NT2/D1 (cell line): ENCODE results near the gene STXBP6.

Experiments used
- DNase-seq: peaks from one replicate; pipeline ENCODE4 v3.0.0-alpha.2; 2011; ENCODE audit warnings: low read depth, low spot score
- H3K27me3 ChIP-seq: 2 replicates; pipeline ENCODE4 v1.6.0; 2011; ENCODE audit warnings: mild to moderate bottlenecking; ENCODE audit not compliant: insufficient read length, insufficient read depth
- H3K36me3 ChIP-seq: 2 replicates; pipeline ENCODE4 v1.6.1; 2011; ENCODE audit warnings: mild to moderate bottlenecking, low read length, mixed read lengths; ENCODE audit not compliant: insufficient read depth, insufficient read length
- H3K4me1 ChIP-seq: 2 replicates; pipeline ENCODE4 v1.5.1; 2011; ENCODE audit not compliant: insufficient read depth, insufficient read length
- H3K4me3 ChIP-seq: 2 replicates; pipeline ENCODE4 v1.5.1; 2011; ENCODE audit warnings: low read depth; ENCODE audit not compliant: insufficient read length
- H3K9ac ChIP-seq: 2 replicates; pipeline ENCODE4 v1.6.0; 2011; ENCODE audit warnings: low read depth; ENCODE audit not compliant: insufficient read length
- H3K9me3 ChIP-seq: 2 replicates; pipeline ENCODE4 v1.5.1; 2011; ENCODE audit warnings: mild to moderate bottlenecking, low read length; ENCODE audit not compliant: insufficient read depth
- SUZ12 ChIP-seq: IDR thresholded peaks from 2 replicates; pipeline ENCODE4 v1.6.1; 2011; ENCODE audit not compliant: insufficient read length, insufficient read depth; ENCODE audit errors: extremely low read depth
- YY1 ChIP-seq: IDR thresholded peaks from 2 replicates; pipeline ENCODE4 v1.6.1; 2011; ENCODE audit not compliant: insufficient read length, insufficient read depth
- ZNF274 ChIP-seq: IDR thresholded peaks from 2 replicates; pipeline ENCODE4 v1.6.1; 2011; ENCODE audit warnings: mild to moderate bottlenecking, low read depth, low read length

Gene STXBP6

GRCh38 chr14:24817212-24818057 is 232.5 kb downstream of the STXBP6 start:
- Histone ChIP-seq H3K9me3 (no peaks in the 10 kb centered on the region), H3K36me3 (no peaks in the 10 kb centered on the region), H3K4me1 (no peaks in the 10 kb centered on the region), H3K9ac (no peak overlapping the region), H3K27me3 (no peaks in the 10 kb centered on the region), H3K4me3 (no peak overlapping the region)
- TF ChIP-seq YY1 (no peak), SUZ12 (no peak), ZNF274 (no peak)
- no peak for DNase-seq

GRCh38 chr14:24816929-24817211 is 233.1 kb downstream of the STXBP6 start:
- TF ChIP-seq ZNF274 (no peak), YY1 (no peak), SUZ12 (no peak)
- no peaks in the 10 kb centered on the region for H3K36me3 ChIP-seq
- no peak overlapping the region for H3K4me3 ChIP-seq
- no peak overlapping the region for H3K9ac ChIP-seq
- no peaks in the 10 kb centered on the region for H3K27me3 ChIP-seq
- DNase-seq, result no peak
- no peaks in the 10 kb centered on the region for H3K4me1 ChIP-seq
- H3K9me3 ChIP-seq, result no peaks in the 10 kb centered on the region

DNA sequence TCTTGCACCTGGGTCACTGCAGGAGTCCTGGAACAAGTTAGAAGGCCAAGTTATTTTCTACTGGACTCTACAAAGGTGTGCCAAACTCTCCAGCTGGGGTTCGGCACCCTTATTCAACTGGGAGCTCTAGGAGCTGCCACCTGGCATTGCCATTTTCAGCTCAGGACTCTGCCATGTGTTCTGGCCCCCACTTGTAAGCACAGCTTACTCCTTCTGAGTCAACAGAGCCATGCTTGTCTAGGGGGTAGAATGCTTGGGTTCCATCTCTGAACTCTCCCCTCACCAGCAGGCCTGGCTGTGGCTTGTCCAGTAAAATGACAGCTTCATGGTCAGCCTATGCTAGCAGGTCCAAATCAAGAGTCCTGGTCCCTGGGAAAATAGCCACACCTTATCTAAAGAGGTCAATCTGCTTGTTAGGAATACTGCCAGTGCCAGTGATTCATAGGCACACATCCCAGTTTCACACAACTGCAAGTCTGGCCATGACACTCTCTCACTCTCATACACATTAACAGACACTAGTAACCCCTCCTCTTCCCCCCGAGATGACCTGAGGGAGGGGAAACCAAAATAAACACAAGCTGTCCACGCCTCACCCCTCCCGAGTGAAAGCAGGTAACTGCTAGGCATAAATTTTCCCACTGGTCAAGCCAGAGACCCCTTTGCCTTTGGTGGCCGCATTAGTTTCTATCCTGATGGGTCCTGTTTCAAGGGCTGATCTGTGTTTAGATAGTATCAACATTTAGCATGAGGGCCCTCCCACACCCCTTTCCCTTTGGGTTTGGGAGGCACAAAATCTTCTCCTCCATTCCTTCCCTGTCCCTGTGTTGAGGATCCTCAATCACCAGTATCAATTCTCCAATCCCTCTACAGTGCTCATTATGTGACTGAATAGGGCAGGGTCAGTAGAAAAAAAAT is 233.7 kb downstream of the STXBP6 start:
- Histone ChIP-seq H3K4me1 (no peaks in the 10 kb centered on the region), H3K4me3 (no peak overlapping the region), H3K9ac (no peak overlapping the region), H3K9me3 (no peaks in the 10 kb centered on the region), H3K36me3 (no peaks in the 10 kb centered on the region), H3K27me3 (no peaks in the 10 kb centered on the region)
- no peak for DNase-seq
- no peak for TF ChIP-seq YY1
- no peak for TF ChIP-seq SUZ12
- TF ChIP-seq ZNF274, result no peak

- TF ChIP-seq ZNF274, result no peak
- no peak for TF ChIP-seq YY1
- TF ChIP-seq SUZ12, result no peak
- no peaks in the 10 kb centered on the region for H3K27me3 ChIP-seq
These were observed 234.4 kb downstream of the STXBP6 start for GRCh38 chr14:24815543-24815942.

GRCh38 chr14:24814944-24815343 is 235.0 kb downstream of the STXBP6 start:
- no peaks in the 10 kb centered on the region for H3K27me3 ChIP-seq
- no peak for TF ChIP-seq YY1

More at GRCh38 chr14:24815543-24815942, 234.4 kb downstream of the STXBP6 start:
- no peak for DNase-seq
- Histone ChIP-seq H3K36me3 (no peaks in the 10 kb centered on the region), H3K4me3 (no peak overlapping the region), H3K9ac (no peak overlapping the region), H3K4me1 (no peaks in the 10 kb centered on the region), H3K9me3 (no peaks in the 10 kb centered on the region)

DNA sequence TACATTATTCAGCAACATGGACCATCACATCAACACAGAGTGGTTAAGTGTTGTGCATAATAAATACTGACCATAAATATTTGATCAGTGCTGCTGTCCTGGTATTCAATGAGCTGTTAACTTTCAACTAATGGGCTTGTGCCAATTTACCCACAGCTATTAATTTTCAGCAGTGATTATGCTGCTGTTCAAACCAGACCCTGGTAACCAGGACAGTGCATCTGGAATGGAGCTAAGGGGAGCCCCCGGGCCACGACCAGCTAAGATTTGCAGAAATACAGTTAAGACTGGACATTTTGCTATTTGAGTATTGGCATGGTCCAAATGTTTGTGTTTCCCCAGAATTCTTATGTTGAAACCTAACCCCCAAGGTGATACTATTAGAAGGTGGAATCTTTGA is 235.6 kb downstream of the STXBP6 start:
- Histone ChIP-seq H3K4me1 (no peaks in the 10 kb centered on the region), H3K9ac (no peak overlapping the region), H3K9me3 (no peaks in the 10 kb centered on the region), H3K27me3 (no peaks in the 10 kb centered on the region), H3K36me3 (no peaks in the 10 kb centered on the region), H3K4me3 (no peak overlapping the region)
- no peak for DNase-seq
- TF ChIP-seq ZNF274, result no peak
- TF ChIP-seq SUZ12, result no peak
- TF ChIP-seq YY1, result no peak

More at GRCh38 chr14:24814944-24815343, 235.0 kb downstream of the STXBP6 start:
- Histone ChIP-seq H3K9me3 (no peaks in the 10 kb centered on the region), H3K4me3 (no peak overlapping the region), H3K36me3 (no peaks in the 10 kb centered on the region), H3K9ac (no peak overlapping the region), H3K4me1 (no peaks in the 10 kb centered on the region)
- DNase-seq, result no peak

DNA sequence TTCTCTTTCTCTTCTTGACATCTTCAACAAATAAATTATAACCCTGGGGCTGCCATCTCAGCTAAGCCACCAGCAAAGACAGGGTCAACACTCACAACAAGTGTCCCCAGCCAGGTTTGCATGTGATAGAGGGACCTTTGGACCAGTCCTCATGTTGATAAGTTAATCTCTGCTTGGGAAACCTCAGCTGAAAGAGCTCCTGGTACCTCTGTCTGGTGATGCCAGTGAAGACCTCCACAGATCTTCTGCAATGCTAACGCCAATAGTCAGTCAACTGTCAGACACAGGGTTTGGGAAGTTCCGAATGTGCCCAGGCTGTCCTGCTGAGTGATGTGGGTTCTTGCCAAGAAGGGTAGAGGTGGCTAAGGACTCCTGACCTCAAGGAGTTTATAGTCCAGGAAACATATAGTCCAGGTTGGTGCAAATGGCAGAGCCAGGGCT is 236.1 kb downstream of the STXBP6 start:
- Histone ChIP-seq H3K4me1 (no peaks in the 10 kb centered on the region), H3K27me3 (no peaks in the 10 kb centered on the region), H3K4me3 (no peak overlapping the region), H3K9me3 (no peaks in the 10 kb centered on the region), H3K36me3 (no peaks in the 10 kb centered on the region), H3K9ac (no peak overlapping the region)
- TF ChIP-seq YY1 (no peak), ZNF274 (no peak), SUZ12 (no peak)
- no peak for DNase-seq
